Panc1 (cell line): Measurements from ENCODE around the gene GSG1L. TPM values are rescaled to one million over a fixed set of nuclear protein-coding genes. Genes with fewer than 3 reads are reported as not detected.

Experiments
- ATAC-seq: fragments of 200-7000 bp; cut with Tn5 transposase; 2 replicates; pipeline ENCODE4 v1.9.1; 2020; ENCODE audit warnings: mild to moderate bottlenecking, moderate library complexity
- BruUV-seq: library from RNA; stranded (reverse); fragments of 400-500 nt; replicated peaks from 2 replicates; lab custom pipeline; 2021; lab: Mats Ljungman, UMichigan
- CTCF ChIA-PET: fragments of 300-600 bp; sonication (Branson Sonifier 250); formaldehyde crosslinking; loops from one replicate; lab custom pipeline; 2022; ENCODE audit warnings: antibody characterized with exemption; lab: Charles Lee
- POLR2A ChIA-PET: fragments of 300-600 bp; sonication (Branson Sonifier 250); formaldehyde crosslinking; loops from one replicate; lab custom pipeline; 2022; ENCODE audit warnings: antibody characterized with exemption; lab: Charles Lee
- DNase-seq: peaks from one replicate; pipeline ENCODE4 v3.0.0-alpha.2; 2010; ENCODE audit warnings: low read depth, low spot score
- H3K27ac ChIP-seq: 2 replicates; pipeline ENCODE4 v1.5.1; 2011; ENCODE audit warnings: mild to moderate bottlenecking, low read length, inconsistent platforms
- H3K27me3 ChIP-seq: fragments of 200-500 bp; sonication (Bioruptor generic); 2 replicates; pipeline ENCODE4 v1.6.0; 2014; ENCODE audit warnings: low read length, inconsistent platforms; ENCODE audit not compliant: control insufficient read depth, insufficient read depth
- H3K36me3 ChIP-seq: fragments of 200-500 bp; sonication (Bioruptor generic); 2 replicates; pipeline ENCODE4 v1.5.1; 2014; ENCODE audit warnings: inconsistent platforms, mild to moderate bottlenecking, low read length, moderate library complexity; ENCODE audit not compliant: control insufficient read depth, insufficient read depth
- H3K4me1 ChIP-seq: 2 replicates; pipeline ENCODE4 v1.5.1; 2011; ENCODE audit warnings: inconsistent platforms, mild to moderate bottlenecking, low read length, moderate library complexity; ENCODE audit not compliant: control insufficient read depth, insufficient read depth
- H3K4me3 ChIP-seq, 2 experiments: 2 replicates each; pipeline ENCODE4 v1.5.1; 2011 to 2012; ENCODE audit warnings: low read depth in 2 of 2, low read length in 2 of 2, mild to moderate bottlenecking in 2 of 2, inconsistent platforms in 1 of 2, moderate library complexity in 1 of 2
- H3K9me3 ChIP-seq: fragments of 200-500 bp; sonication (Bioruptor generic); 2 replicates; pipeline ENCODE4 v1.5.1; 2014; ENCODE audit warnings: low read depth, mild to moderate bottlenecking, inconsistent platforms, low read length, moderate library complexity; ENCODE audit not compliant: control insufficient read depth, insufficient read depth
- POLR2AphosphoS5 ChIP-seq: IDR thresholded peaks from 2 replicates; pipeline ENCODE4 v1.6.1; 2012; ENCODE audit warnings: mild to moderate bottlenecking, low read depth, low read length, moderate library complexity
- SIN3A ChIP-seq: IDR thresholded peaks from 2 replicates; pipeline ENCODE4 v1.6.1; 2012; ENCODE audit warnings: low read depth, mild to moderate bottlenecking, low read length, moderate library complexity, borderline replicate concordance; ENCODE audit not compliant: insufficient read depth
- TCF7L2 ChIP-seq: IDR thresholded peaks from 2 replicates; pipeline ENCODE4 v1.6.1; 2011; ENCODE audit warnings: mild to moderate bottlenecking, low read depth, low read length, inconsistent platforms
- in situ Hi-C: cut with HindIII; loops from 2 replicates; pipeline ENCODE4 v1.10.0; 2016; ENCODE audit warnings: low sequenced_read_pairs, low pct_unique_long_range_greater_than_20kb
- intact Hi-C: fragments of 100-400 bp; cut with micrococcal nuclease; formaldehyde crosslinking; loops from one replicate; pipeline ENCODE4 v1.10.0; 2022; ENCODE audit not compliant: unreplicated experiment
- total RNA-seq: library from RNA; stranded (reverse); gene quantifications from one replicate; pipeline ENCODE4 v1.2.1, GENCODE V29; 2021; ENCODE audit not compliant: unreplicated experiment
- TF ChIP-seq, protein P1 (sequence below), 2 experiments: IDR thresholded peaks; 2 replicates each; pipeline ENCODE4 v1.6.1; 2011 to 2012; ENCODE audit warnings: low read depth in 2 of 2, control low read depth in 1 of 2, low read length in 1 of 2, mild to moderate bottlenecking in 1 of 2, moderate library complexity in 1 of 2; ENCODE audit not compliant: insufficient read depth in 1 of 2
- TF ChIP-seq, protein P2 (sequence below): fragments of 450-650 bp; IDR thresholded peaks from 2 replicates; pipeline ENCODE4 v1.5.1; 2017; ENCODE audit warnings: mild to moderate bottlenecking

The GSG1L gene
- total RNA-seq, 1 experiment from 2014 or later: 0.08 TPM

DNA sequence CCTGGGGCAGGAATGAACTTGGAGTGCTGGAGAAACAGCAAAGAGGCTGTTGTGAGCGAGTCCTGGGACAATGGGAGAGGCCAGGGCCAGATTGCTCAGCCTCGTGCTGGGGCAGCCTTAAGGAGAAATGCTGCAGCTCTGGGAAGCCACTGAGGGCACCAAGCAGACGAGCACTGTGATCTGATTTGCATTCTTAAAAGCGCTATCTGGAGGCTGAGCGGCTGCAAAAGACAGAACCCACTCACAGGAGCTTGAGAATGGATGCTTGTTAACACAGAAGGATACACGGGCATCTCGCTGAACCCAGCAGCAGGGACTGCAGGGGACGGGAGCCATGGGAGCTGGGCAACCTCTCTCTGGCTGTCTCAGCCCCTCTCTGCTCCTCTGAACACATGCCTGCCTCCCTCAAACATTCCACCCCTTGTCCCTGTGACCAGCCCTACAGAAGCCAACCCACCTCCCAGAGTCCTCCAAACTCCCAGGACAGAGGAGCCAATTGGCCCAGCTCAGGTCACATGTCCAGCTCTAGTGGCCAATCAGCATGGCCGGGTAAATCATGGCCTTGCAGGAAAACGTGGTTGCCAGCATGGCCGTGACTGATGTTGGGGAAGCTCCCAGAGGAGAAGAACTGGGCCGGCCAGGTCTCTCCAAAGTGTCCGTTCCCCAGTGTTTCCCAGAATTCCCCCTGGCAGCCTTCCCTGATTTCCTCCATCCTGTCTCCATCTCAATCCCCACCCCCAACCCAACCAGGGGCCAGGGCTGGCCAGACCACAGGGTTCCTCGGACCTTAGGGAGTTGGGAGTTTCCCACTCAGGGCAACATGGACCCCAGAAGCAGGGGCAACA lies 60.3 kb downstream of the GSG1L start:
- Histone ChIP-seq H3K27me3 (no peaks in the 10 kb centered on the region), H3K36me3 (no peaks in the 10 kb centered on the region), H3K4me3 (no peak overlapping the region), H3K4me1 (no peaks in the 10 kb centered on the region), H3K27ac (no peak overlapping the region), H3K9me3 (no peaks in the 10 kb centered on the region)
- DNase-seq (no peak), ATAC-seq (no peak)
- BruUV-seq: no TSS peak
- ChIA-PET CTCF (no interaction called here), POLR2A (no interaction called here)
- intact Hi-C loops (no loop called here), in situ Hi-C loops (no loop called here)
- TF ChIP-seq, protein P1, sequence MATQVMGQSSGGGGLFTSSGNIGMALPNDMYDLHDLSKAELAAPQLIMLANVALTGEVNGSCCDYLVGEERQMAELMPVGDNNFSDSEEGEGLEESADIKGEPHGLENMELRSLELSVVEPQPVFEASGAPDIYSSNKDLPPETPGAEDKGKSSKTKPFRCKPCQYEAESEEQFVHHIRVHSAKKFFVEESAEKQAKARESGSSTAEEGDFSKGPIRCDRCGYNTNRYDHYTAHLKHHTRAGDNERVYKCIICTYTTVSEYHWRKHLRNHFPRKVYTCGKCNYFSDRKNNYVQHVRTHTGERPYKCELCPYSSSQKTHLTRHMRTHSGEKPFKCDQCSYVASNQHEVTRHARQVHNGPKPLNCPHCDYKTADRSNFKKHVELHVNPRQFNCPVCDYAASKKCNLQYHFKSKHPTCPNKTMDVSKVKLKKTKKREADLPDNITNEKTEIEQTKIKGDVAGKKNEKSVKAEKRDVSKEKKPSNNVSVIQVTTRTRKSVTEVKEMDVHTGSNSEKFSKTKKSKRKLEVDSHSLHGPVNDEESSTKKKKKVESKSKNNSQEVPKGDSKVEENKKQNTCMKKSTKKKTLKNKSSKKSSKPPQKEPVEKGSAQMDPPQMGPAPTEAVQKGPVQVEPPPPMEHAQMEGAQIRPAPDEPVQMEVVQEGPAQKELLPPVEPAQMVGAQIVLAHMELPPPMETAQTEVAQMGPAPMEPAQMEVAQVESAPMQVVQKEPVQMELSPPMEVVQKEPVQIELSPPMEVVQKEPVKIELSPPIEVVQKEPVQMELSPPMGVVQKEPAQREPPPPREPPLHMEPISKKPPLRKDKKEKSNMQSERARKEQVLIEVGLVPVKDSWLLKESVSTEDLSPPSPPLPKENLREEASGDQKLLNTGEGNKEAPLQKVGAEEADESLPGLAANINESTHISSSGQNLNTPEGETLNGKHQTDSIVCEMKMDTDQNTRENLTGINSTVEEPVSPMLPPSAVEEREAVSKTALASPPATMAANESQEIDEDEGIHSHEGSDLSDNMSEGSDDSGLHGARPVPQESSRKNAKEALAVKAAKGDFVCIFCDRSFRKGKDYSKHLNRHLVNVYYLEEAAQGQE (IDR thresholded peaks at IDR 0.05; ENCODE audit: insufficient read depth in 1 of 2, low read depth in 2 of 2, low read length in 1 of 2): no peak
- TF ChIP-seq POLR2AphosphoS5 (no peak), SIN3A (no peak), TCF7L2 (no peak)
- TF ChIP-seq, protein P2, sequence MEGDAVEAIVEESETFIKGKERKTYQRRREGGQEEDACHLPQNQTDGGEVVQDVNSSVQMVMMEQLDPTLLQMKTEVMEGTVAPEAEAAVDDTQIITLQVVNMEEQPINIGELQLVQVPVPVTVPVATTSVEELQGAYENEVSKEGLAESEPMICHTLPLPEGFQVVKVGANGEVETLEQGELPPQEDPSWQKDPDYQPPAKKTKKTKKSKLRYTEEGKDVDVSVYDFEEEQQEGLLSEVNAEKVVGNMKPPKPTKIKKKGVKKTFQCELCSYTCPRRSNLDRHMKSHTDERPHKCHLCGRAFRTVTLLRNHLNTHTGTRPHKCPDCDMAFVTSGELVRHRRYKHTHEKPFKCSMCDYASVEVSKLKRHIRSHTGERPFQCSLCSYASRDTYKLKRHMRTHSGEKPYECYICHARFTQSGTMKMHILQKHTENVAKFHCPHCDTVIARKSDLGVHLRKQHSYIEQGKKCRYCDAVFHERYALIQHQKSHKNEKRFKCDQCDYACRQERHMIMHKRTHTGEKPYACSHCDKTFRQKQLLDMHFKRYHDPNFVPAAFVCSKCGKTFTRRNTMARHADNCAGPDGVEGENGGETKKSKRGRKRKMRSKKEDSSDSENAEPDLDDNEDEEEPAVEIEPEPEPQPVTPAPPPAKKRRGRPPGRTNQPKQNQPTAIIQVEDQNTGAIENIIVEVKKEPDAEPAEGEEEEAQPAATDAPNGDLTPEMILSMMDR: no peak

DNA sequence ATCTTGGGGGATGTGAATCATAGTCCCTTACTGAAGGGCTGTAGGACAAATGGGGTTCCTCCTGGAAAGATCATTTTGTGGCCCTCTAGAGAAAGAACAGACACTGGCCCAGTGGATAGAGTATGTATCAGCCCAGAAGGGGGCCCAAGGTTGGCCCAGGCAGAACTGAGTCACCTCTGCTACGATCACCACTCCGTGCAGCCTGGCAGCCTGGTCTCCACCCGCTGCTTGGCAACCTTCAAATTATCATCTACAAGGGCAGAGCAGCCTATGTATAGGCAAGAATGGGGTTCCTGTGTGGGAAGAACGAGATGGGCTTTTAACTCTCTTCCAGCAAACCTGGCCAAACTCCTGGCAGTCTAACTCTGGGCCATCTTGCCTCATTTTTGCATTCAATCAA lies 61.9 kb downstream of the GSG1L start:
- no peaks in the 10 kb centered on the region for H3K36me3 ChIP-seq
- BruUV-seq: no TSS peak
- H3K9me3 ChIP-seq: no peaks in the 10 kb centered on the region
- H3K4me1 ChIP-seq: no peaks in the 10 kb centered on the region
- no peak for ATAC-seq
- no peak for DNase-seq
- no peak overlapping the region for H3K4me3 ChIP-seq
- intact Hi-C loops (no loop called here), in situ Hi-C loops (no loop called here)
- no peaks in the 10 kb centered on the region for H3K27me3 ChIP-seq
- ChIA-PET CTCF (no interaction called here), POLR2A (no interaction called here)
- TF ChIP-seq SIN3A (no peak), POLR2AphosphoS5 (no peak), TCF7L2 (no peak)
- TF ChIP-seq, protein P1 (IDR thresholded peaks at IDR 0.05; ENCODE audit: insufficient read depth in 1 of 2, low read depth in 2 of 2, low read length in 1 of 2): no peak
- TF ChIP-seq, protein P2: no peak
- H3K27ac ChIP-seq: no peak overlapping the region
